Brain microvascular endothelial cell (primary cell): Measurements from ENCODE around the gene NEUROD4.

Source experiments
- DNase-seq: peaks from one replicate; pipeline ENCODE4 v3.0.0-alpha.2; 2020
- H3K27ac ChIP-seq: fragments of 250-450 bp; sonication (Bioruptor Pico); 2 replicates; pipeline ENCODE4 v1.5.1; 2020; ENCODE audit warnings: mild to moderate bottlenecking, moderate library complexity
- H3K27me3 ChIP-seq: fragments of 250-450 bp; sonication (Bioruptor Pico); replicated peaks from 2 replicates; pipeline ENCODE4 v1.5.1; 2020; ENCODE audit warnings: mild to moderate bottlenecking
- H3K36me3 ChIP-seq: fragments of 250-450 bp; sonication (Bioruptor Pico); replicated peaks from 2 replicates; pipeline ENCODE4 v1.5.1; 2020; ENCODE audit warnings: mild to moderate bottlenecking
- H3K4me3 ChIP-seq: 2 replicates; pipeline ENCODE4 v1.5.1; 2011; ENCODE audit warnings: low read depth, mild to moderate bottlenecking, control low read depth, low read length, moderate library complexity
- in situ Hi-C: cut with HindIII; loops from 2 replicates; pipeline ENCODE4 v1.10.0; 2017; ENCODE audit warnings: low sequenced_read_pairs, low pct_ligation_motif_present
- TF ChIP-seq, protein P1 (sequence below): IDR thresholded peaks from 2 replicates; pipeline ENCODE4 v1.5.1; 2011; ENCODE audit warnings: low read depth, mild to moderate bottlenecking, moderate library complexity, low read length, control low read depth, inconsistent platforms; ENCODE audit errors: missing control alignments

NEUROD4 gene

DNA sequence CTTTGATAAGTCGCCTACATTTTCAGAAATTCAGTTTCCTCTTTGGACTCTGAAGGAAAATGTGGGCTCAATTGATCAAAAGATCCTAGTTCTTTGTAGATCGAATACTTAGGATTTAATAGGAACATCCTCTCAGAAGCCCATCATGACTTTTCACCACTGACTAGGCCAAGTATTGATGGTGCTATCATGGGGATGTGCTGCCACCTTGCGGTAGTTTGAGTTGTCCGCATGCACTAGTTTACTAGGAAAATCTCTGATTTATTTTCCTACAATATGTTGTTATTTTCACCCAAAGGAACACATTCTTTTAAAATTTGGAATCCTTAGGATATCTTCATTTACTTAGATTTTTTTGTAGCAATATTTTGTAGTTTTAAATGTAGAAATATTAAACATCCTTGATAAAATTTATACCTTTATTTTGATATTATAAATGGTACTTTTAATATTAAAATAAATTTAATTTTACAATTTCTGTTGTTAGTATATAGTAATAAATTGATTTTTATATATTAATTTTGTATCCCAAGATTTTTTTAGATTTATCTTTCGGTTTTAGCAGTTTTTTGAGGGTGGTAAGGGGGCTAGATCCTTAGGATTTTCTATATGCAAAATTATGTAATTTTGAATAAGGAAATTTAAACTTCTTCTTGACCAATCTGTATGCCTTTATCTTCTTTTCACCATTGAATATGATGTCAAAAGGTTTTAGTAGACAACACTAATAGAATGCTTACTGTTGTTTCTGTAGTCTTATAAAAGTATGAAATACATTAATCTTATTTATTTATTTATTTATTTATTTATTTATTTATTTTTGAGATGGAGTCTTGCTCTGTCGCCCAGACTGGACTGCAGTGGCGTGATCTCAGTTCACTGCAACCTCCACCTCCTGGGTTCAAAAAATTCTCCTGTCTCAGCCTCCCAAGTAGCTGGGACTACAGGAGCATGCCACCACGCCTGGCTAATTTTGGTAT is 53.6 kb downstream of the NEUROD4 start:
- no peaks in the 10 kb centered on the region for H3K27me3 ChIP-seq
- in situ Hi-C loops = no loop called here
- H3K4me3 ChIP-seq = no peak overlapping the region
- no peaks in the 10 kb centered on the region for H3K36me3 ChIP-seq
- no peak overlapping the region for H3K27ac ChIP-seq
- peak; percentile 57 for DNase-seq
- TF ChIP-seq, protein P1, sequence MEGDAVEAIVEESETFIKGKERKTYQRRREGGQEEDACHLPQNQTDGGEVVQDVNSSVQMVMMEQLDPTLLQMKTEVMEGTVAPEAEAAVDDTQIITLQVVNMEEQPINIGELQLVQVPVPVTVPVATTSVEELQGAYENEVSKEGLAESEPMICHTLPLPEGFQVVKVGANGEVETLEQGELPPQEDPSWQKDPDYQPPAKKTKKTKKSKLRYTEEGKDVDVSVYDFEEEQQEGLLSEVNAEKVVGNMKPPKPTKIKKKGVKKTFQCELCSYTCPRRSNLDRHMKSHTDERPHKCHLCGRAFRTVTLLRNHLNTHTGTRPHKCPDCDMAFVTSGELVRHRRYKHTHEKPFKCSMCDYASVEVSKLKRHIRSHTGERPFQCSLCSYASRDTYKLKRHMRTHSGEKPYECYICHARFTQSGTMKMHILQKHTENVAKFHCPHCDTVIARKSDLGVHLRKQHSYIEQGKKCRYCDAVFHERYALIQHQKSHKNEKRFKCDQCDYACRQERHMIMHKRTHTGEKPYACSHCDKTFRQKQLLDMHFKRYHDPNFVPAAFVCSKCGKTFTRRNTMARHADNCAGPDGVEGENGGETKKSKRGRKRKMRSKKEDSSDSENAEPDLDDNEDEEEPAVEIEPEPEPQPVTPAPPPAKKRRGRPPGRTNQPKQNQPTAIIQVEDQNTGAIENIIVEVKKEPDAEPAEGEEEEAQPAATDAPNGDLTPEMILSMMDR = peak; percentile 91

DNA sequence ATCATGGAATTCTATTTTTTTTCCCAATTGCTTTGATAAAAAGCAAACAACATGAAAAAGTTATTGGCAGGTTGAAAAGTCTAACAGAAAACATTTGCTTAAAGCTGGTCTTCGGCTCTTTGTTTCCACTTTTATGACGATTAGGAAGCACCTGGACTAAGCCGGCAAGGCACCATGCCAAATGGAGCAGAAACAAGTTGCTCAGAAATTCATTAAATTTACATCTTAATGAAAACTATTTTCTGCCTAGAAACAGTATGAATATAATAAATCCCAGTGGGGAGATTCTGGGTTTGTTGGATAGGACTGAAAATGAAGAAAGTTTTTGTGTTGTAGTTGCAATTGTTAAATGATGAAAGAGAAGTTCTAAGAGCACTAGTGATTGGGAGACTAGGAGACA is 55.0 kb downstream of the NEUROD4 start:
- in situ Hi-C loops = no loop called here
- Histone ChIP-seq H3K27ac (no peak overlapping the region), H3K36me3 (no peaks in the 10 kb centered on the region), H3K27me3 (no peaks in the 10 kb centered on the region), H3K4me3 (no peak overlapping the region)
- TF ChIP-seq, protein P1 = no peak
- no peak for DNase-seq
